ENCODE results near the gene MX1.

The MX1 gene

DNA sequence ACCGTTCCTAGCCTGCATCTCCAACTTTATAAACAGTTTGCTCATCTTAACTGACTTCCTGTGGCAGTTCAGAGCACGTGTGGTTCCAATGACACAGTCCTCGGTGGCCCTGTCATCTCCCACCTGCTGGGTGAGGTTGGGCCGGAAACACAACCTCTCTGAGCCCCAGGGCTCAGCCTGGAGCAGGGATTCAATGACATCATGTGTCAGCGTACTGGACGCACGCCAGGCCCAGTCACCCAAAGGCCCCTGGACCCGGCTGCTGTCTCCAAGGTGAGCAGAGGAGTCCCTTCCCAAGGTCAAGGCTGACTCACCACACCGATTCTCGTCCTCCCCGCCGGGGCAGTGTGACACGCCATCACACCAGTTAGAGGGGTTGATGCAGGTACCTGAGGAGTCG, 62.0 kb downstream of the MX1 start:
- DNase-seq (ENCODE audit: low read depth in 3 of 3, low spot score in 1 of 3) = no peak

DNA sequence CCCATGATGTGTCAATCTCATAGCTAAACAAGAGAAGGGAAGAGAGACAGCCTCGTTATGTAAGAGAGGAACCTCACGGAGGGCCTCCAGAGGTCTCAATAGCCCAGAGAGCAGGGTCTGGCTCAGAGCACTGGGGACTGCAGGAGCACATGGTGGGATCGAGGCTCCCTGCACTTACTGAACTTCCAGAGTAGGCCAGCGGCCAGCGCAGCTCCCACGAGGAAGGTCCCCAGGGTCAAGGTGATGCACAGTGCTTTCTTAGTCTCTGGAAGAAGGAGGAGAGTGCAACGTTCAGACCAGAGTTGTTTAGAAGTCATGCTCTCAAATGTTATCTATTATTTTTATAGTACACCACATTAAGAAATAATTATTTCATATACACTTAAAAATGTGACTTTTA, 63.3 kb downstream of the MX1 start:
- no peak for DNase-seq (ENCODE audit: low read depth in 3 of 3, low spot score in 1 of 3)

DNA sequence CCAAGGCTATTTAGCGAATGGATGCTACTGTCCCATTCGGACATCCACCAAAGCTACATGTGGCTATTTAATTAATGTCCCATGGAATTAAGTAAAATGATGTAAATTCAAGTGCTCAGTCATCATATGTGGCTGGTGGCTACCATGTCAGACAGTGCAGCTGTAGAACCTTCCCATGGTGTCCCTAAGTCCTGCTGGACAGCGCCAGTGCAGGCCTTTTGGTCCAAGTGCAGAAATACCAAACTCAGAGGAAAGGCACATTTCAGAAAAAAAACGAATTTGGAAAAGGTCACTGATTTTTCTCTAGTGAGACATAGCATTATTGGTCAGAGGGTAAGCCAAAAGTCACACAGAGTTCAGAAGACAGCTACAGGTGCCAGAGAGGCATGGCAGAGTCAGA, 64.3 kb downstream of the MX1 start:
- no peak for DNase-seq (ENCODE audit: low read depth in 3 of 3, low spot score in 1 of 3)

DNA sequence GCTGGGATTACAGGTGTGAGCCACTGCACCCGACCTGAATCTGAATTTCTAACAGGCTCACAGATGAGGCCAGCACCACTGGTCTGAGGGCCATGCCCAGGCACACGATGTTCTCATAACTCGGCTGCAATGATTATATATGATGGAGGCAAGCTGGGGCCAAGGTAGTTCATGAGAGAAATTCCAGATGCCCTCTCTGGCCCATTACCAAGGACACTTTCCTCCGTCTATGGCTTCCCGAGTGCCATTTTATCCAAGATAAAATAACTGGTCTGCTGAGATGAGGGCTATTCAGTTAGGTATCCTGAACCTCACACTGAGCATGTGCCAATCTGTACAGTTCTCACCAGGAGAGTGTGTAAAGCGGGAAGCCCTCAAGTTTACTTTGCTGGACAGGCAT, 65.4 kb downstream of the MX1 start:
- no peak for DNase-seq (ENCODE audit: low read depth in 3 of 3, low spot score in 1 of 3)

DNA sequence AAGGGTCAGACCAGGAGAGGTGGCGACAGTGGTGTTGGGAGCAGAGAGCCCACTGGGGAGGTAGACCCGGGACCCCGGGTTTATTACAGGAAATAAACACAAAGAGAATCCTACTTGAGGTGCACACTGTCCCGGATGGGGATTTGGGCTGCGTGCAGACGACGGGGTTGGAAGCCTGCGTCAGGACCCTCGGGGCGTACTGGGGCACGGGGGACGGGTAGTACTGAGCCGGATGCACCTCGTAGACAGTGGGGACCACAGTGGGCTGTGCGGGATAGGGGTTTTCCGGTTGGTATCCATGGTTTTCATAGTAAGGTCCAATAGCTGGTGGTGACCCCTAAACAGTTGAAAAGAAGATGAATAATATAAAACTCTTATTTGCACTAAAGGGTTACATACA, 68.2 kb downstream of the MX1 start:
- DNase-seq (ENCODE audit: low read depth in 3 of 3, low spot score in 1 of 3) = no peak

DNA sequence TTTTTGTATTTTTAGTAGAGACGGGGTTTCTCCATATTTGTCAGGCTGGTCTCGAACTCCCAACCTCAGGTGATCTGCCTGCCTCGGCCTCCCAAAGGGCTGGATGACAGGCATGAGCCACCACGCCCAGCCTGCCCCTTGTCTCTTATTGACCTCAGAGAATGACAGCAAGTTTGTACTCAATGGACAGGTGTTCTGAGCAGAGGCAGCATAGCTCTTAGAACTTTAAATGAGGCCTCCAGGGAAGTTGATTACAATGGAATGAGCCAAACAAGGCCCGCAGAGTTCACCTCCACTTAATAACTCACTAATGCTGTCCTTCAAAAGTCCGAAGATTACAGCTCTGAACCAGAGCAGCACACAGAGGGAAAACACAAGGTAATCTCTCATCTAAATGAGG, 71.0 kb downstream of the MX1 start:
- DNase-seq (ENCODE audit: low read depth in 3 of 3, low spot score in 1 of 3) = no peak

DNA sequence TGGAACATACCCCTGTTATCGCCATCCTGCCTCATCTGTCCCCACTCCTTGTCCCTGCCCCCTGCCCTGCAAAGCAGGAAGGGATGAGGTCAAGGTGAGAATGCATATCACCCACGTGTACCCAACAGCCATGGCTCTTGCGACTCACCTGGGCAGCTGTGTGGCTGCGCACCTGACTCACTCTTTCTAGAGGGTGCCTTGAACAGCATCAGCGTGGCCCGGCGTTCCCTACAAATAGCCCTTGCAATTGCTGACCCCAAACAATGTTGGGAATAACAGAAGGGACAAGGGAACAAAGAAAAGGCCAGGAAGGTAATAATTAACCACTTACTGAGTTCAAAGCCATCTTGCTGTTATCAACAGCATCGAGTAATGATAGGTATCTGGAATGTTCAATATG, 71.7 kb downstream of the MX1 start:
- DNase-seq (ENCODE audit: low read depth in 3 of 3, low spot score in 1 of 3) = no peak

DNA sequence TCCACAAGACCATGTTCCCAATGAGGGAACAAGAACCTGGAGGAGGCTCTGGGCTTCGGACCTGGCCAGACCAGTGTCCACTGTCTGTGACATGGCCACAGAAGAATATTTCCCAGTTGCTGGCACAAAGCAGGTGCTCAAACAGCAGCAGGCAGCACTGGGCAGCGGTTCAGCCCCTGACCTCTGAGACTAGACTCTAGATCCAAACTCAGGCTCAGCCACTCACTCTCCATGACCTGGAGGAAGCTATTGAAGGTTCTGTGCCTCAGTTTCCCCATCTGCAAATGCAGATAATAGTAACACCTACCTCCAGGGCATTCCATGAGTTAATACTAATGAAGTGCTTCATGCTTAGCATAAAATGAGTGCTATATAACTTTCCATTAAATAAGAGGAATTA, 73.9 kb downstream of the MX1 start:
- DNase-seq (ENCODE audit: low read depth in 3 of 3, low spot score in 1 of 3) = no peak

DNA sequence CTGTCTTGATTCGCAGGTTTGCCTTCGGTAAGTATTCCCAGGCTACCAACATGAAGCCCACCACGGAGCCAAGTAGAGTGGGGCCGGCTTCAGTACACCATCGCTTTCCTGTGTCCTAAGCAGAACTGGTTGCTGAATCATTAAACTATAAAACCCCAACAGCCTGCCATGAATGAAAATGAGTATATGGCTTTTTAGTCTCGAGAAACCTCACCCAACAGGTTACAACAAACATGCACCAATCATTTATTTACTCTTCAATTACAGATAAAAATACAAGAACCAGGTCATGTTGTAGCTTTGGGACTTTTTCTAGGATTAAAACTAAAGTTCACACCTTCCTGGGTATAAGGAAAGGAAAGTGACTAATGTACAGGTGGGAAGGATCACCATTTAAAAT, 74.3 kb downstream of the MX1 start:
- DNase-seq (ENCODE audit: low read depth in 3 of 3, low spot score in 1 of 3) = no peak

DNA sequence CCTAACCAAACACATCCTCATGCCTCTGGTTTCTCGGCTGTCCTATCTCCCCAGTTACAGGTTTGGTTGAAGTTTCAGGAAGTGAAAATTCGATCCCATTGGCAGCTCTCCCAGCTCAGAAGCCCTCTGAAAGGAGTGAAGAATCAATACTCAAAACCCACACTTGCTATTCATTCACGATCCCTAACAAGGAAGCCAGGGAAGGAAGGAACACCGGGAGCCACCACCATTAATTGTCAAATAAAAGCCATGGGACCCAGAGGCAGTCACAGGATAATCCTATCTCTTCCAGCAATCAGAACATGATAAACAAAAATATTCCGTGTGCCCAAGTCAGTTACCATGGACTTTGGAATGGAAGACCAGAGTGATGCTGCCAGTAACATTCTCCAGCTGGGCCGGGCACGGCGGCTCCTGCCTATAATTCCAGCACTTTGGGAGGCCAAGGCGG, 74.9 kb downstream of the MX1 start:
- DNase-seq (ENCODE audit: low read depth in 3 of 3, low spot score in 1 of 3) = no peak

DNA sequence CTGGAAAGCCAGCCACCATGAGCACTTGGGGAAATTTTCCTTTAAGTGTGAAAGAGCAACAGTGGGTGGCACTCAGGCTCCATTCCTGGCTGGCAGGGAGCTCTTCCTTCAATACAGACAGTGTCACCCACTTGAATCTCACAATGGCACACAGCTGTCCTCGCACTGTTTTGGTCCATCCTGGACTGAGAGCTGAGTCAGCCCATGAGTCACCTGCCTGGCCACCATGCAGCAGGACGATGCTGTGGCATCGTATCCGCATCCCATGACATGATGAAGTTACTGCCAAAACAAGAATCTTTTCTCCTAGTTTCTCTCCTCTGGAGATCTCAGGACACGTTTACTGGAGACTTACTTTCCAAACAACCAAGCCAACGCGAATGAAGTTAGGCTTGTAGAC, 75.9 kb downstream of the MX1 start:
- DNase-seq (ENCODE audit: low read depth in 3 of 3, low spot score in 1 of 3) = no peak

DNA sequence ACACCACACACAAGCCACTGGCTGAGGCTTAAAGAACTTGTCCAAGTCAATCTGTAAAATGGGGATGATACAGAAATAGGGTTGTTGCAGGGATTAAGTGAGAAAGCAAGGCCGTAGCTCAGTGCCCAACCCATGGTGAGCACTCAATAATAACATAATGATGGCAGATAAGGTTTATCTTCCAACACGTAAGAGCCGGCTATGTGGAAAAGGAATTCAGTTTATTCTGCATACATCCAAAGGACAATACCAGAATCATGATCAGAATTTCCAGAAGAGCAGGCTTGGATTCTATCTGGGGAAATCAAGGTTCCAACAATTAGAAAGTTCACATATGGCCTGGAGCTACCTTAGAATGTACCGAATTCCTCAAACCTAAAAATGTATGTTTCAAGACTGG, 77.3 kb downstream of the MX1 start:
- no peak for DNase-seq (ENCODE audit: low read depth in 3 of 3, low spot score in 1 of 3)

DNA sequence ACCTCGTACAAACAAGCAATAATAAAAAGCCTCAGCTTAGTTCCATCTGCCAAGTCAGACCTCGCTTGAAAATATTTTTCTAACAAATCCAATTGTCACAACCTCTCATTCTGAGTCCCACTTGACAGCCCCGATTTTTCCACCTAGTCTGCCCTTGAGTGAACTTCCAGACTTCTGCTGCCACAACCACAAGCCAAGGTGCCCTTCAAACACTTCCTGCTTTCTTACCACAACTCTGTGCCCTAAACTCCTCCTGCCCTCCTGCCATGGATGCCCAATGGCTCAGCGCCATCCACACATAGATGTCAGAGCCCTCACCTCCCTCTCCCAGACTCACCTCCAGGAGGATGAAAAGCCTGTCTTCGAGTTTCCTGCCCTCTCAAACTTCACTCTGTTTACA, 78.0 kb downstream of the MX1 start:
- no peak for DNase-seq (ENCODE audit: low read depth in 3 of 3, low spot score in 1 of 3)

DNA sequence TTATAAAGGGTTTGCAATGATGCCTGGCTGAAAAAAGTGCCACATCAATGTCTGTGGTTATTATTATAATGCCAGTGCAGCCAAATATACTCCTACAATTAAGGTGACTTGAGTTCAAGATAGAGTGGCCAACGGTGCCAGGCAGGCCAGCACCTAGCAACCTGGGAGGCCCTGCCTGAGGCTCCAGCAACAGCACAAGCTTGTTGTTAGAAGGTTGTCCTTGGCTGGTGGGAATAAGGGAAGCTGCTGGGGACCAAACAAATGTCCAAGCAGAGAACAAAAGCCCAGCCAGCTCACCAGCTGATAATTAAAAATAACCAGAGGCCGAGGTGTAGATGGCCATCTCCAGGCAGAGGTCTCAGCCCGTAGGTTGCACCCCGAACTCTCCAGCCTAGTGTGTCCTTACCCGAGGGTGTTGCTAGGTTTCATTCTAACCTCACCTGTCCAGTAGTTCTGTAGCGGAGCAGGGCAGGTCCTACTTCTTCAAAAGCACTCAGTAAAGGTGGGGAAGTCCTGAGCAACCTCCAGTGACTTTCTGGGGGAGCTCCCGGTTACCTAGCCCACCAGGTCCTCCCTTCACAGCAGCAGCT, 80.1 kb downstream of the MX1 start:
- no peak for DNase-seq (ENCODE audit: low read depth in 3 of 3, low spot score in 1 of 3)

DNA sequence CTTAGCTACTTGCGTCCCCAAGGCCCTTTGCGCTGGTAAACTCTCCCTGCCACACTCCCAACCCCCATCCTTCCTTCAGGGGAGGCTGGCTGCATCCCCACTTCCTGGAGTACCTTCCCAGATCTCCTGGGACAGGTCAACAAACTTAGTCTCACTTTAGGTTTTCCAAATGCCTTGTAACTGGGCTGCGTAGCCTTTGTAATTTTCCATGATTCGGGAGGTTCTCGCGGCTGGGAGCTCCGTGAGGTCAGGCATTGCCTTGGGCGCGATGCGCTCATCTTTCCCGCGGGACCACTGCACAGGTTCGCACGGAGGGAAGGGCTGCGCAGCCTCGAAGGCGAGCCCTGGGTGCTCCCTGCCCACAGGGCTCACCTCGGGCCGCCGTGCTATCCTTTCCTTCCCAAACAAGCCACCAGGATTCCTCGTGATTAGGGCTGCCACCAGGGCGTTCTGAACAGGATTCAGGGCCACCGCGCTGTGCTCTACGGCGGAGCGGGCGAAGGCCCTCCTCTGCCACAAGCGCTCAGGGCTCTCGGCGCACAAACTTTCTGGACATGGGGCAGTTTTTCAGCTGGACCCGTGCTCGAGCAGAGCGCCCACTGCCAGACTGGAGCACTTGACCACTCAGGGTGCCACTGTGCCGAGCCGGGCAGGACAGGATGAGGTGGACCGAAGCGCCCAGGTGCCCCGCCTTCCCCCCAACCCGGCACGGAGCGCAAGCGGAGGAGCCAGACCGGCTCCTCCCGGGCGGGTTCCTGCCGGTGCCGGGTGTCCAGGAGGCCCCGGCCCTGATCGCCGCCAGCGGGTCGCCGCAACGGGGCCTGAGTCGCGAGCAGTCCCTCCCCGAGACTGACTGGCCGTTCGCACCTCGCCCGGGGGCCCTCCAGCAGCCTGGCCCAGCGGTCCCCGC, 80.8 kb downstream of the MX1 start:
- no peak for DNase-seq (ENCODE audit: low read depth in 3 of 3, low spot score in 1 of 3)

DNA sequence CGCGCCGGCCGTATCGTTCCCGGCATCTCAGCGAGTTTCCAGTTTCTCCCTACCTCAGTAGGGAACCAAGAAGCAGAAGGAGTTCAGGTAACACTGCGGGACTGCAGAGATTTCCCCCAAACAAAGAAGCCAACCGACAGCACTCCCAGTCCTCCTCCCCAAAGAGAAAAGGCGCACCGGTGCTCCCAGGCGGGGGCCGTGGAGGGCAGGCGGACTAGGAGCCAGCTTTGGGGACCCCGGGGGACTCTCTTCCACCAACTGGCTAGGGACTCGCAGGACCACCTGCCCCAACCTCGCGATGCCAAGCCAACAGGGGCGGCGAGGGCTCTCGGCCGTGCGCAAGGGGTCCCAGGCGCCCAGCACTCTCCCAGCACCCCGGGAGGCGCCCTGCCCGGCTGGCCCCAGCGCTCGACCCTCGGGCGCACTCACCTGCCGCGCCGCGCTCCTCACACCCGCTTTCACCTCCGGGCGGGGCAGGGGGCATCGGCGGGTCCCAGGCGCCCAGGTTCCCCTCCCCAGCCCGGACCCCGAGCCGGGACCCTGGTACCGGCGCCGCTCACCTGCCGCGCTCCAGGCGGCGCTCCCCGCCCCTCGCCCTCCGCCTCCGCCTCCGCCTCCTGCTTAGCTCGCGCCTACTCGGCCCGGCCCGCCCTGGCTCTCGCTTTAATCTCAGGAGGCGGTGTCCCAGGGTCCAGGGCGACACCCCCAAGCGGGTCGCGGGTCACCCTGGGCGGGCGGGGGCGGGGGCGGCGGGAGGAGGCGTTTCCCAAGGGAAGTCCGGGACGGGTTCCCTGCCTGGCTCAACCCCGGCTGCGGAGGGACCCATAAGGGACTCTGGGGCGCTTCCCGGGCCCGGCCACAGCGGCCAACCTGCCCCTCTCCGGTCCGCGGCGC, 81.7 kb downstream of the MX1 start, which contains the start of gene TMPRSS2:
Gene TMPRSS2 (minus strand): TSS at position 638 of the 894 bp plus-strand sequence. CDS start 10,025 bp downstream, outside the sequence.
- no peak for DNase-seq (ENCODE audit: low read depth in 3 of 3, low spot score in 1 of 3)

DNA sequence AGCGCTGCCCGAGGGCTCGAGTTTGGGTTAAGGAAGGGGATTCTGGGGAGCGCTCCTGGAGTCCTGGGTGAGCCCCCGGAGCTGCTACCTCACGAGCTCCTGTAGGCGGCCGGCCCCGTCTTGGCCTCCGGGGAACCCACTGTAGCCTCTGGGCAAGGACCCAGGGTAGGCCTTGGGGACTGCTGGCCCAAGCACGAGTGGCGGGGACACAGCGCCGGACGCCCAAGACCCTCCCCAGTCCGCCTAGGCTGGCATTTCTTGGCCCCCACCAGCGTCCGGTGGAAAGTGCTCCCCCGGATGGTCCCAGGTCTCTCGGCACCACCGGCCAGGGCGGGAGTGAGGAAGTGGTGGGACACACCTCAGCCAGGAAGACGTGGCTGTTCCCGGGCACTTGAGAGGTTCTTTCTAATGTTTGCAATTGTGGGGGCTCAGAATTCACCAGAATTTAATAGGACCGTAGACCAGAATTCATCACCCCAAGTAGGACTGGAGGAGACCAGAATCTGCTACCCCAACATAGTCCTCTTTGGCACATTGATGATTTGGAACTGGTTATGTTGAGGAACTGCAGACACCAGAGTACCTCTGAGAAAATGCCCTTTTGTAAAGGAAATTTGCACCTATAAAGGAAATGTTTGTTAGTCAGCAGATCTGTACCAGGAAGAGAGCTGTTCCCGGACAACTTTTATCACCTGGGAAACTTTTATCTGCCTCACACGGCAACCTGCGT, 82.5 kb downstream of the MX1 start:
- DNase-seq (ENCODE audit: low read depth in 3 of 3, low spot score in 1 of 3) = no peak
